Gastroesophageal sphincter (tissue), 4 donors: Measurements from ENCODE around the gene RBMX2. TPM values are rescaled to one million over a fixed set of nuclear protein-coding genes. Genes with fewer than 3 reads are reported as not detected.
"Not testable (repeated sequence)": the region's sequence is repeated elsewhere in the genome, so short reads cannot be mapped to it uniquely, and the experiment has no call there.

Experiments used
- ATAC-seq: fragments of 150-250 bp; one replicate; pipeline ENCODE4 v1.9.1; 2016; ENCODE audit warnings: mild to moderate bottlenecking, moderate library complexity
- H3K27ac ChIP-seq, 4 donors: fragments of 200-600 bp; sonication (generic) in 3 of 4; 1 replicate in 3 of 4; 2 replicates in 1 of 4; pipeline ENCODE4 v1.5.1; 2016 to 2019
- H3K27me3 ChIP-seq: fragments of 200-600 bp; sonication (generic); one replicate; pipeline ENCODE4 v1.5.1; 2019
- H3K36me3 ChIP-seq, 2 donors: fragments of 200-600 bp; sonication (generic); one replicate each; pipeline ENCODE4 v1.5.1; 2019; ENCODE audit warnings: control low read depth in 1 of 2
- H3K4me1 ChIP-seq, 3 donors: fragments of 200-600 bp; sonication (generic); 1 replicate in 2 of 3; 2 replicates in 1 of 3; pipeline ENCODE4 v1.5.1; 2016 to 2019; ENCODE audit warnings: control low read depth in 2 of 3
- H3K4me3 ChIP-seq, 2 donors: fragments of 200-600 bp; sonication (generic); one replicate each; pipeline ENCODE4 v1.5.1; 2019; ENCODE audit warnings: mild to moderate bottlenecking in 1 of 2, moderate library complexity in 1 of 2
- H3K9me3 ChIP-seq, 3 donors: fragments of 200-600 bp; sonication (generic); one replicate each; pipeline ENCODE4 v1.5.1; 2017 to 2019; ENCODE audit warnings: control low read depth in 2 of 3
- EP300 ChIP-seq: sonication (generic); formaldehyde crosslinking; IDR thresholded peaks from one replicate; pipeline ENCODE4 v1.6.1; 2017; ENCODE audit warnings: antibody characterized with exemption, mild to moderate bottlenecking
- POLR2A ChIP-seq, 2 donors: fragments of 450-650 bp; IDR thresholded peaks; one replicate each; pipeline ENCODE4 v1.6.1; 2017; ENCODE audit warnings: antibody characterized with exemption in 2 of 2, mild to moderate bottlenecking in 2 of 2, moderate library complexity in 1 of 2
- POLR2AphosphoS5 ChIP-seq: sonication (generic); formaldehyde crosslinking; IDR thresholded peaks from one replicate; pipeline ENCODE4 v1.6.1; 2017; ENCODE audit warnings: antibody characterized with exemption
- WGBS, 2 donors: methylation state at CpG; one replicate each; pipeline ENCODE4 v1.1.5; 2018; ENCODE audit warnings: low coverage in 1 of 2; 5-methylcytosine and 5-hydroxymethylcytosine counted together
- total RNA-seq, 4 donors: library from RNA; depleted of rRNA; stranded (reverse); fragments of >200 nt; gene quantifications; one replicate each; pipeline ENCODE4 v1.1.0, GENCODE V29; 2016
- TF ChIP-seq, protein P1 (sequence below), 4 experiments: fragments of 200-600 bp in 2 of 4; fragments of 450-650 bp in 2 of 4; sonication (generic) in 1 of 4; IDR thresholded peaks; one replicate each; pipeline ENCODE4 v1.5.1; 2017 to 2019; ENCODE audit warnings: antibody characterized with exemption in 4 of 4, mild to moderate bottlenecking in 2 of 4, moderate library complexity in 2 of 4

RBMX2 gene
- total RNA-seq, 4 donors from 2014 or later: 14.8 to 19.5 (median 18.0) TPM

DNA sequence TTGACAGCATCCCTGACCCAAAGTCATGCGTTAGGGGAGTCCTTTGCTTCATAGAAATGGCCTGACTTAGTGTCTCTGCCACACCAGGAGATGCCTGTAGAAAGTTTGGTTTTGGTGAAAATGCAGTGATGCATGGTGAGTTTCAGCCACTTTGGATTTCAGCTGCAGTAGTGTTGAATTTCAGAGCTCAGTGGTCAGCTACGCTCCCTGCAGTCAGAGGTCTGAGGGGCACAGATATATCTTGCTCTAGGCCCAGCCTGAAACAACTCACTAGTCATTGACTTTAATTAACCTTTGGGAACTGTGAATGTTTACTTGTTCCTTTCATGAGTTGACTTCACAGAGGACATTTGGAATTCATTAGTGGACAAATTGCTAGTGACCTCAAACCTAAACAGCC, 17.5 kb downstream of the RBMX2 start:
- 70% methylated on average over 2 of the region's 2 CpGs; no CpG with 5 or more reads in 1 of the 2 donors for WGBS, 2 donors
- Histone ChIP-seq H3K36me3 (peaks cover 0 to 14% of the 10 kb centered on the region in 2 donors), H3K27me3 (no peaks in the 10 kb centered on the region), H3K4me3 (no peak overlapping the region), H3K9me3 (no peaks in the 10 kb centered on the region), H3K27ac (no peak overlapping the region), H3K4me1 (no peaks in the 10 kb centered on the region)
- TF ChIP-seq, protein P1, sequence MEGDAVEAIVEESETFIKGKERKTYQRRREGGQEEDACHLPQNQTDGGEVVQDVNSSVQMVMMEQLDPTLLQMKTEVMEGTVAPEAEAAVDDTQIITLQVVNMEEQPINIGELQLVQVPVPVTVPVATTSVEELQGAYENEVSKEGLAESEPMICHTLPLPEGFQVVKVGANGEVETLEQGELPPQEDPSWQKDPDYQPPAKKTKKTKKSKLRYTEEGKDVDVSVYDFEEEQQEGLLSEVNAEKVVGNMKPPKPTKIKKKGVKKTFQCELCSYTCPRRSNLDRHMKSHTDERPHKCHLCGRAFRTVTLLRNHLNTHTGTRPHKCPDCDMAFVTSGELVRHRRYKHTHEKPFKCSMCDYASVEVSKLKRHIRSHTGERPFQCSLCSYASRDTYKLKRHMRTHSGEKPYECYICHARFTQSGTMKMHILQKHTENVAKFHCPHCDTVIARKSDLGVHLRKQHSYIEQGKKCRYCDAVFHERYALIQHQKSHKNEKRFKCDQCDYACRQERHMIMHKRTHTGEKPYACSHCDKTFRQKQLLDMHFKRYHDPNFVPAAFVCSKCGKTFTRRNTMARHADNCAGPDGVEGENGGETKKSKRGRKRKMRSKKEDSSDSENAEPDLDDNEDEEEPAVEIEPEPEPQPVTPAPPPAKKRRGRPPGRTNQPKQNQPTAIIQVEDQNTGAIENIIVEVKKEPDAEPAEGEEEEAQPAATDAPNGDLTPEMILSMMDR (IDR thresholded peaks at IDR 0.05): no peak
- no peak for TF ChIP-seq EP300
- TF ChIP-seq POLR2A (IDR thresholded peaks at IDR 0.05): no peak
- no peak for TF ChIP-seq POLR2AphosphoS5
- no peak for ATAC-seq

DNA sequence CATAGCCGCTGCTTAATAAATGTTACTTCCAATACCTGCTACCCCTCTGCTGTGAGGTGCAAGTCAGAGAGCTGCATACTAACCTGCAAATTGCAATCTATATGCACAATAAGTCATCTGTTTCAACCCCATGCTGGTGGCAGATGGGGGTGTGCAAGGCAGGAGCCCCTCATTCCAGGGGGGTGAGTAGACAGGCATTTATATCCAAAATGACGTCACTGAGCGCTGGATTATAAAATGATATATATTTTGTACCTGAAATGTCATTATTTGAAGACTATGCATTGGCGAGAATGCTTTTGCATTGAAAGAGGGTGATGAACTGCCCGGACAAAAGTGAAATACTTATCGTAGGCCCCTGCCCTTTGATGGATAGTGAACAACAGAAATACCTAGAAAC, 24.7 kb downstream of the RBMX2 start:
- Histone ChIP-seq H3K36me3 (no peaks in the 10 kb centered on the region), H3K9me3 (no peaks in the 10 kb centered on the region), H3K27me3 (no peaks in the 10 kb centered on the region), H3K27ac (no peak overlapping the region), H3K4me1 (no peaks in the 10 kb centered on the region), H3K4me3 (no peak overlapping the region)
- TF ChIP-seq POLR2A (IDR thresholded peaks at IDR 0.05) (no peak), EP300 (no peak), POLR2AphosphoS5 (no peak)
- TF ChIP-seq, protein P1 (IDR thresholded peaks at IDR 0.05): no peak
- ATAC-seq: no peak
- WGBS, 2 donors: 76 to 93% methylated on average over 3 to 6 of the region's 6 CpGs

DNA sequence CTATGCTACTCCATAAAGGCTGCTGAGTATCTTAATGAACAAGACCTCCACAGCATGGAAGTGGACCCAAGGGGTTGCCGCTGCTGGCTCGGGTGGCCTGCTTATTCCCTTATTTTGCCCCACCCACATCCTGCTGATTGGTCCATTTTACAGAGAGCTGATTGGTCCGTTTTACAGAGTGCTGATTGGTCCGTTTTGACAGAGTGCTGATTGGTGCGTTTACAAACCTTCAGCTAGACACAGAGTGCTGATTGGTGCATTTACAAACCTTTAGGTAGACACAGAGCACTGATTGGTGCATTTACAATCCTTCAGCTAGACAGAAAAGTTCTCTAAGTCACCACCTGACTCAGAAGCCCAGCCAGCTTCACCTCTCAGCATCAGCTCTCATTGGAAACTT, 27.4 kb downstream of the RBMX2 start:
- H3K27me3 ChIP-seq, H3K4me3 ChIP-seq, H3K27ac ChIP-seq, H3K4me1 ChIP-seq, H3K9me3 ChIP-seq, H3K36me3 ChIP-seq, ATAC-seq: not testable (repeated sequence)
- 50% methylated on average over 2 of the region's 5 CpGs; no CpG with 5 or more reads in 1 of the 2 donors for WGBS, 2 donors

DNA sequence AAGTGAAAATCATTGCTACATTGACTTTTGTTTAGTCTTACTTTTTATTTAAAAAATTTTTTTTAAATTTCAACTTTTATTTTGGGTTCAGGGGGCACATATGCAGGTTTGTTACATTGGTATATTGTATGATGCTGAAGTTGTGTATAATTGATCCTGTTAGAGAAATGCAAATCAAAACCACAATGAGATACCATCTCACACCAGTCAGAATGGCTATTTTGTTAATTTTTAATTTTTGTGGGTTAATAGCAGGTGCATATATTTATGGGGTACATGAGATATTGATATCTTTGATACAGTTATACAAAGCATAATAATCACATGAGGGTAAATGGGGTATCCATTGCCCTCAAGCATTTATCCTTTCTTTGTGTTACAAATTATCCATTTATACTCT, 34.1 kb downstream of the RBMX2 start:
- ATAC-seq: no peak
- Histone ChIP-seq H3K4me1 (no peaks in the 10 kb centered on the region), H3K27me3 (no peaks in the 10 kb centered on the region), H3K36me3 (no peaks in the 10 kb centered on the region), H3K27ac (no peak overlapping the region), H3K9me3 (no peaks in the 10 kb centered on the region), H3K4me3 (no peak overlapping the region)
- TF ChIP-seq POLR2A (IDR thresholded peaks at IDR 0.05) (no peak), EP300 (no peak), POLR2AphosphoS5 (no peak)
- TF ChIP-seq, protein P1 (IDR thresholded peaks at IDR 0.05): no peak

DNA sequence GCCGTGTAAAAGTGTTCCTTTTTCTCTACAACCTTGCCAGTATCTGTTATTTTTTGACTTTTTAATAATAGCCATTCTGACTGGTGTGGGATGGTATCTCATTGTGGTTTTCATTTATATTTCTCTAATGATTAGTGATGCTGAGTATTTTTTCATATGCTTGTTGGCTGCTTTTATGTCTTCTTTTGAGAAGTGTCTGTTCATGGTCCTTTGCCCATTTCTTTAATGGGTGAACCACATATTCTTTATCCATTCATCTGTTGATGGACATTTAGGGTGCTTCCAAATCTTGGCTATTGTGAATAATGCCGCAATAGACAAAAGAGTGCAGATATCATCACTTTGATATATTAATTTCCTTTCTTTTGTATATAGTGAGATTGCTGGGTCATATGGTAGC, 36.2 kb downstream of the RBMX2 start:
- WGBS, 2 donors: 0 to 60% methylated on average over 1 to 2 of the region's 2 CpGs
- H3K27ac ChIP-seq, ATAC-seq, H3K9me3 ChIP-seq, H3K27me3 ChIP-seq, H3K36me3 ChIP-seq, H3K4me1 ChIP-seq, H3K4me3 ChIP-seq: not testable (repeated sequence)

DNA sequence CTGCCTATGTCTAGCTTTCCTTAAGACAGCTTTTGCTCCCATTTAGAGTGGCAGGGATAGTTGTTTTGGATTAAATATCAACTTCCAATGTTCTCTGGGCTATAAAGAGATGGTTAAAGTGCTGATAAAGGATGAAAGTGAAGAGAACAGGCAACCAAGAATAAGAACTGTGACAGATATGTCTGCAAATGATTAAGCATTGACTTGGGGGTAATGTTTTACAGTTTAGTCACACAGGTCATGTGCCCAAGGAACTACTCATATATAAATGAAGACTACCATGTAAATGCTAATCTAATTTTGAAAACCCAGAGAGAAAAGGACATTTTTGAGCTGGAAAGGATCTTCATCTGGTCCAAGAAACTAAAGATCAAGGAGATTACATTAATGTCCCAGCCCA, 42.1 kb downstream of the RBMX2 start:
- Histone ChIP-seq H3K4me1 (no peaks in the 10 kb centered on the region), H3K27ac (no peak overlapping the region), H3K27me3 (no peaks in the 10 kb centered on the region), H3K36me3 (no peaks in the 10 kb centered on the region), H3K4me3 (no peak overlapping the region), H3K9me3 (no peaks in the 10 kb centered on the region)
- TF ChIP-seq POLR2AphosphoS5 (no peak), POLR2A (IDR thresholded peaks at IDR 0.05) (no peak), EP300 (no peak)
- TF ChIP-seq, protein P1 (IDR thresholded peaks at IDR 0.05): no peak
- no peak for ATAC-seq
